Thyroid gland (tissue), 4 donors: Measurements from ENCODE around the gene EPB41L1. TPM values are rescaled to one million over a fixed set of nuclear protein-coding genes. Genes with fewer than 3 reads are reported as not detected.

Experiments used
- DNase-seq, 2 donors: peaks; one replicate each; pipeline ENCODE4 v3.0.0-alpha.2; 2019
- H3K27ac ChIP-seq, 3 donors: fragments of 200-600 bp; sonication (generic); 1 replicate in 2 of 3; 2 replicates in 1 of 3; pipeline ENCODE4 v1.5.1; 2016 to 2019; ENCODE audit warnings: mild to moderate bottlenecking in 1 of 3, moderate library complexity in 1 of 3
- H3K27me3 ChIP-seq: fragments of 200-600 bp; sonication (generic); one replicate; pipeline ENCODE4 v1.5.1; 2019
- H3K36me3 ChIP-seq, 2 donors: fragments of 200-600 bp; sonication (generic); one replicate each; pipeline ENCODE4 v1.5.1; 2016 to 2019
- H3K4me1 ChIP-seq, 2 donors: fragments of 200-600 bp; sonication (generic); one replicate each; pipeline ENCODE4 v1.5.1; 2017 to 2019
- H3K4me3 ChIP-seq, 3 donors: fragments of 200-600 bp; sonication (generic); replicated peaks in 1 of 3; 1 replicate in 2 of 3; 2 replicates in 1 of 3; pipeline ENCODE4 v1.5.1; 2016; ENCODE audit warnings: mild to moderate bottlenecking in 1 of 3
- H3K9me3 ChIP-seq: fragments of 200-600 bp; sonication (generic); one replicate; pipeline ENCODE4 v1.5.1; 2017
- POLR2A ChIP-seq, 2 donors: fragments of 450-650 bp; IDR thresholded peaks; one replicate each; pipeline ENCODE4 v1.6.1; 2017; ENCODE audit warnings: antibody characterized with exemption in 2 of 2, mild to moderate bottlenecking in 2 of 2, moderate library complexity in 1 of 2
- WGBS, 2 donors: methylation state at CpG; one replicate each; pipeline ENCODE4 v1.1.5; 2017; 5-methylcytosine and 5-hydroxymethylcytosine counted together
- intact Hi-C: fragments of 100-400 bp; cut with DNase I; formaldehyde crosslinking; loops from one replicate; pipeline ENCODE4 v1.15.1; 2023
- total RNA-seq, 4 donors: library from RNA; depleted of rRNA; stranded (reverse); fragments of >200 nt; gene quantifications; one replicate each; pipeline ENCODE4 v1.2.3, GENCODE V29; 2016
- TF ChIP-seq, protein P1 (sequence below), 6 experiments: fragments of 200-600 bp in 3 of 6; fragments of 450-650 bp in 3 of 6; sonication (generic) in 3 of 6; IDR thresholded peaks; one replicate each; pipeline ENCODE4 v1.5.1; 2016 to 2019; ENCODE audit warnings: antibody characterized with exemption in 6 of 6, mild to moderate bottlenecking in 2 of 6, inconsistent platforms in 1 of 6, moderate library complexity in 1 of 6

The EPB41L1 gene
- total RNA-seq, 4 donors from 2014 or later: 15.4 to 75.2 (median 42.3) TPM

DNA sequence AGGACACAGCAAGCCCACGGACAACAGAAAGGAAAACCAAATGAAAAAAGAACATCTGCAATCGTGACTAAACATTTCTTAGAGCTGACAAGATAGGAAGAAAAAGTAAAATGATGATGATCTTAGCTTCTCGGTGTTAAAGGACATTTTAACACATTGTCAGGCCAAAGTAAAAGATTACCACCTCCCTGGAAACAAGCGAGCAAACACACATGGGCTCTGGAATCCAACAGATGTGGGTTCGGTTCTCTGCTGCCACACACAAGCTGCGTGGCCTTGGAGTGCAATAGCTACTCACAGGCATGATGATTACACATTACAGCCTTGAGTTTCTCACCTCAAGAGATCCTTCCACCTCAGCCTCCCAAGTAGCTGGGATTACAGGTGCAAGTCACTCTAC is 74.2 kb downstream of the EPB41L1 start:
- TF ChIP-seq POLR2A (IDR thresholded peaks at IDR 0.05): no peak
- TF ChIP-seq, protein P1, sequence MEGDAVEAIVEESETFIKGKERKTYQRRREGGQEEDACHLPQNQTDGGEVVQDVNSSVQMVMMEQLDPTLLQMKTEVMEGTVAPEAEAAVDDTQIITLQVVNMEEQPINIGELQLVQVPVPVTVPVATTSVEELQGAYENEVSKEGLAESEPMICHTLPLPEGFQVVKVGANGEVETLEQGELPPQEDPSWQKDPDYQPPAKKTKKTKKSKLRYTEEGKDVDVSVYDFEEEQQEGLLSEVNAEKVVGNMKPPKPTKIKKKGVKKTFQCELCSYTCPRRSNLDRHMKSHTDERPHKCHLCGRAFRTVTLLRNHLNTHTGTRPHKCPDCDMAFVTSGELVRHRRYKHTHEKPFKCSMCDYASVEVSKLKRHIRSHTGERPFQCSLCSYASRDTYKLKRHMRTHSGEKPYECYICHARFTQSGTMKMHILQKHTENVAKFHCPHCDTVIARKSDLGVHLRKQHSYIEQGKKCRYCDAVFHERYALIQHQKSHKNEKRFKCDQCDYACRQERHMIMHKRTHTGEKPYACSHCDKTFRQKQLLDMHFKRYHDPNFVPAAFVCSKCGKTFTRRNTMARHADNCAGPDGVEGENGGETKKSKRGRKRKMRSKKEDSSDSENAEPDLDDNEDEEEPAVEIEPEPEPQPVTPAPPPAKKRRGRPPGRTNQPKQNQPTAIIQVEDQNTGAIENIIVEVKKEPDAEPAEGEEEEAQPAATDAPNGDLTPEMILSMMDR (IDR thresholded peaks at IDR 0.05): no peak
- H3K27ac ChIP-seq: no peak overlapping the region
- intact Hi-C loops: no loop called here
- H3K4me3 ChIP-seq: no peak overlapping the region
- no peaks in the 10 kb centered on the region for H3K4me1 ChIP-seq
- H3K36me3 ChIP-seq: no peaks in the 10 kb centered on the region
- no peaks in the 10 kb centered on the region for H3K27me3 ChIP-seq
- DNase-seq: no peak
- WGBS, 2 donors: 85 to 87% methylated on average over 6 of the region's 6 CpGs
- H3K9me3 ChIP-seq: no peaks in the 10 kb centered on the region

DNA sequence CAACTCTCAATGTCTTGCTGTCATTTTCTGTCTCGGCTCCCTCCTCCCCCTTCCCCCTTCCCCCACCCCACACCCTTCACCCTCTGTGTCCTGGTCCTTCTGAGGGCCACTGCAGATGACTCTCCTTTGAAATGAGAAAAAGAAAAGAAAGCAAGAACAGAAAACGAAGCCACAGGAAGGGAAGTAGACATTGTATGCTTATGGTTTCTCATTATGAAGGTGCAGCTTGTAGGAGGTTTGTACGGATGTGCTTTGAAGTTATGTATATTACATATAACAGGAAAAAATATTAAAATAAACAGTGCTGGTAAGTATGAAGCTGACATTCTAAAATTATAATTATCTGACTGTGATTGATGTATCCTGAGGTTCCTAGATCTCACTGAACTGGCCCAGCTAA is 75.5 kb downstream of the EPB41L1 start:
- Histone ChIP-seq H3K27ac (no peak overlapping the region), H3K36me3 (no peaks in the 10 kb centered on the region), H3K4me3 (no peak overlapping the region), H3K4me1 (no peaks in the 10 kb centered on the region), H3K9me3 (no peaks in the 10 kb centered on the region), H3K27me3 (no peaks in the 10 kb centered on the region)
- 66 to 69% methylated on average over 3 of the region's 3 CpGs for WGBS, 2 donors
- TF ChIP-seq, protein P1 (IDR thresholded peaks at IDR 0.05): no peak
- TF ChIP-seq POLR2A (IDR thresholded peaks at IDR 0.05): no peak
- no peak for DNase-seq
- intact Hi-C loops: no loop called here

DNA sequence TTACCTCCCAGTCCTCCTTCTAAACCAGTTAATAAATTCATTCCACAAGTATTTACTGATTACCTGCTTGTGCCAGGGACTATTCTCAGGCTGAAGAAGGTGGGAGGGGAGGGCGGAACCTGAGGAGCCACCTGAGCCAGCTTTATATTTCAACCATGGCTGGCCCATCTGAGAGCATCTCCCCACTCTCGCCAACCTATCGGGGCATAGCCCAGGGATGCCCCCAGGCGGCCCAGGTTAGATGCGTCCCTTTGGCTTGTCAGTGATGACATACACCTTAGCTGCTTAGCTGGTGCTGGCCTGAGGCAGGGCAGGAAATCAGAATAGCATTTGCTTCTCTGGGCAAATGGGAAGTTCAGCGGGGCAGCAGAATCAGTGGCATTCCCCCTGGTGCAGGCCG is 76.8 kb downstream of the EPB41L1 start:
- Histone ChIP-seq H3K9me3 (no peaks in the 10 kb centered on the region), H3K4me3 (no peak overlapping the region), H3K36me3 (no peaks in the 10 kb centered on the region), H3K27ac (no peak overlapping the region), H3K4me1 (peaks cover 4% of the 10 kb centered on the region in 2 donors), H3K27me3 (no peaks in the 10 kb centered on the region)
- no peak for TF ChIP-seq POLR2A (IDR thresholded peaks at IDR 0.05)
- TF ChIP-seq, protein P1 (IDR thresholded peaks at IDR 0.05): no peak
- WGBS, 2 donors: 96 to 97% methylated on average over 7 of the region's 7 CpGs
- intact Hi-C loops: no loop called here
- DNase-seq: no peak

GRCh38 chr20:36234771-36235320 is 80.3 kb downstream of the EPB41L1 start:
- no peaks in the 10 kb centered on the region for H3K27me3 ChIP-seq
- peaks cover 4 to 20% of the 10 kb centered on the region in 2 donors for H3K4me1 ChIP-seq
- TF ChIP-seq POLR2A (IDR thresholded peaks at IDR 0.05): no peak
- TF ChIP-seq, protein P1 (IDR thresholded peaks at IDR 0.05): no peak
- no peak for DNase-seq
- 85 to 89% methylated on average over 4 of the region's 4 CpGs for WGBS, 2 donors
- H3K9me3 ChIP-seq: no peaks in the 10 kb centered on the region
- no peak overlapping the region for H3K4me3 ChIP-seq
- intact Hi-C loops: no loop called here
- H3K36me3 ChIP-seq: peaks cover 0 to 2% of the 10 kb centered on the region in 2 donors
- no peak overlapping the region for H3K27ac ChIP-seq

DNA sequence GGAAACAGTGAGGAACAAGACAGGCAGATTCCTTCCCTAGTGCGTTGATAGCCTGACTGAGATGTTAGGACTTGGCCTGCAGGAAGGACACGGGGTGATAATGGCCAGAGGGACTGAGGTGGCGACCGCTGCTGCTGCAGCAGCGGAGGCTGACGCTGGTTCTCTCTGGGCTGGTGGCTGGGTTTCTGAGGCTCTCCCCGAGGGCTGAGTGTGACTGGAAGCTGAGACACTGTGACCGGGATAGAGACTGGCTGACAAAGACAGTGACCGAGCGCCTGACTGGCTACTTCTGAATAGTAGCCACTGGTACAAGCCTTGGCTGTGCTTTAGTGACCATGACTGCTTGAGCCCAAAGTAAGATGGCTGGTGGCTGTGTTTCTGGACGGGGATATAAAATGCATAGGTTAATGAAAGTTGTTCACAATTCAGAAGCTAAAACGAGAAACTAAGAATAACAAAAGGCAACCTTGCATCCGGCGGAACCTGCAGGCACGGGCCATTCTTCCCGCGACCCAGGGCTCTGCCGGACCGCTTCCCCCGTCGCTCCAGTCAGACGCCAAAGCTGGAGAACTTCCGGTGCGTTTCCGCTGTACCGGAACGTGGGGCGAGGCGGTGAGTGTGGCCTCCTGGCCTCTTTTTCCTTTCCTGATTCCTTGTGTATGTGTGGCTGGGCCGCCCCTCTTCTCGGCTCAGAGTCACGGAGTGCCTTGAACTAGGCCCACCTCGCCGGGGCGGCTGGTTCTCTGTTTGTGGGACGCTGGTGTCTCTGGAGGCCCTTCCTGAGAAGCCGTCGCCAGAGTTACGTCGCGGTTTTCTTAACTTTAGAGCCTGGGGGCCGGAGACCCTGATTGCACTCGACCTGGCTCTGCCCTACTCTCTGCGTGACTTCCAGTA is 81.6 kb downstream of the EPB41L1 start, which contains the start of gene AAR2:
Gene AAR2, plus strand, starts transcription at position 587 of the 894 bp plus-strand sequence. CDS start 3,391 bp downstream, outside the sequence.
- Histone ChIP-seq H3K4me1 (peaks cover 4 to 20% of the 10 kb centered on the region in 2 donors), H3K9me3 (no peaks in the 10 kb centered on the region), H3K27ac (peak within 1 kb of the TSS; percentile 48 to 75 (median 58)), H3K4me3 (peak within 1 kb of the TSS; percentile 65 to 97 (median 77)), H3K36me3 (peaks cover 7 to 13% of the 10 kb centered on the region in 2 donors), H3K27me3 (no peaks in the 10 kb centered on the region)
- 14 to 25% methylated on average over 28 to 39 of the region's 44 CpGs for WGBS, 2 donors
- intact Hi-C loops: no loop called here
- TF ChIP-seq POLR2A (IDR thresholded peaks at IDR 0.05): no peak
- TF ChIP-seq, protein P1 (IDR thresholded peaks at IDR 0.05): peak in 1 of 6 experiments; percentile 17
- peak; percentile 72 to 81 for DNase-seq
